Stimulated activated CD4-positive, alpha-beta T cell treated with anti-CD3 and anti-CD28 coated beads, Interleukin-12 subunit alpha, Interleukin-12 subunit beta, amount 100 ng/mL, for 24 hours (primary cell): ENCODE results near the gene IGF2BP3.
A peak's percentile ranks its signal among the peaks of the same experiment; 100 is the strongest.

Experiments
- DNase-seq, 2 experiments: peaks; one replicate each; pipeline ENCODE4 v3.0.0-alpha.2; 2020; ENCODE audit warnings: low read depth in 2 of 2

The IGF2BP3 gene

DNA sequence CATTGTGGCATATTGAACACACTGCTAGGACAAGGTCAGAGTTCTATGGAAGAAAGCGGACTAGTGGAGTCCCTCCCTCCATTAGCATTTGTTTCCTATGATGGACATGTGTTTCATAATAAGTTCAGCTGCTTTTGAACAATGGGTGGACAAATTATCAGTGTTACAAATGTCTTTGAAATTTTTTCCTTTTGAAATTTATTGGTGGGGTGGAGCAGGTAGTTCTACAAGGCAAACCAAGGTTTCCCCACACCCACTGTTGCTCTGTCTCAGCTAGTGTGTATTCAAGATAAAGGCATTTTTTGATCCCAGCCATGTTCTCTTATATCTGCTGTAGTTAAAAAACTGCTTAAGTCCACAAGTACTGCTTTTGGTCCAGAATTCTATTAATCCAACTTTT, 91.3 kb downstream of the IGF2BP3 start:
- no peak for DNase-seq

DNA sequence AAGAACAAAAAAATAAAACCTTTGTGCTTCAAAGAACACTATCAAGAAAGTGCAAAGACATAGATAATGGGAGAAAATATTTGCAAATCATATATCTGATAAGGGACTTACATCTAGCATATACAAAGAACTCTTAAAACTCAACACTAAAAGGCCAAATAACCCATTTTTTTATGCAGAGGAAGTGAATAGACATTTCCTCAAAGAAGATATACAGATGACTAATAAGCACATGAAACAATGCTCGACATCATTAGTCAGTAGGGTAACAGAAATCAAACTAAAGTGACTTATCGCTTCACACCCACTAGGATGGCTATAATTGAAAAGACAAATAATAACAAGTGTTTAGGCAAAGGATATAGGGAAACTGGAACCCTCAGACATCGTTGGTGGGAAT, 93.2 kb downstream of the IGF2BP3 start:
- no peak for DNase-seq

DNA sequence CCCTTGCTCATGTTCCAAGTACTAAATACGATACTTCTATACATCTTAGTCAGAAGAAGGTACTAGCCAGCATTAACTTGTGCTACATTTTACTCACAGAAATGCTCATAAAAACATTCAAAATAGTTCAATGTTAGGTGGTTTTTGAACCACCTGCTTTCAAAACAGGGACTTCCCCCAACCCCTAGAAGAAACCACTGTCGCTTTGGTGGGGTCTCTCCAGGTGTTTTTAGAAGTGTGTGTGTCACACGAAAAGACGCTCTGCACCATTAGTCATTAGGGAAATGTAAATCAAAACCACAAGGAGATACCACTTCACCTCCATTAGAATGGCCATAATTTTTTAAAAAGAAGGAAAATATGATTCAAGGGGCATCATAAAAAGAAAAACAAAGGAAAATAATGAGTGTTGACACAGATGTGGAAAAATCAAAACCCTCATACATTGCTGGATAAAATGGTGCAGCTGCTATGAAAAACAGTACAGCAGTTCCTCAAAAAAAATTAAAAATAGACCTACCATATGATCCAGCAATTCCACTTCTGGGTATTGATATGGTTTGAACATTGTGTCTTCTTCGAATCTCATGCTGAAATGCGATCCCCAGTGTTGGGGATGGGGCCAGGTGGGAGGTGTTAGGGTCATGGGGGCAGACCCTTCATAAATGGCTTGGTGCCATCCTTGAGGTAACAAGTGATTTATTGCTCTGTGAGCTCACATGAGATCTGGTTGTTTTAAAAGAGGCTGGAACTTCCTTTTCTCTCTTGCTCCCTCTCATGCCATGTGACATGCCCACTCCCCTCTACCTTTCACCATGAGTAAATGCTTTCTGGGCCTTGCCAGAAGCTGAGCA, 96.9 kb downstream of the IGF2BP3 start:
- peak; percentile 28 to 52 for DNase-seq

DNA sequence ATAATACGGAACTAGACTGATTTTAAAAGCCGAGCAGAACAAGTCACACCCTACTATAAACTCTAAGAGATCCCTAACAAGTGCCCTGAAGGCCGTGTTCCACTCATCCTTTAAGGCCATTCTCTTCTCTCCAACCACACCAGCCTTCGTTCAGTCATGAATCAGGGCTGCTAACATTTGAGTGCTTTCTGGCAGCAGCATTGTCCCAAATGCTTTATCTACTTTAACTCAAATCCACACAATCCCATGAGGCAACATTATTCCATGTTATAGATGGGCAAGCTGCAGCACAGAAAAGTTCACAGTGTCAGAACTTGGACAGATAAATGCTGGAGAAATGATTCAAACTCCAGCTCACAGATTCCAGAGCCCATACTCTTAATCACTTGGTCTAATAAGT, 97.7 kb downstream of the IGF2BP3 start:
- no peak for DNase-seq

DNA sequence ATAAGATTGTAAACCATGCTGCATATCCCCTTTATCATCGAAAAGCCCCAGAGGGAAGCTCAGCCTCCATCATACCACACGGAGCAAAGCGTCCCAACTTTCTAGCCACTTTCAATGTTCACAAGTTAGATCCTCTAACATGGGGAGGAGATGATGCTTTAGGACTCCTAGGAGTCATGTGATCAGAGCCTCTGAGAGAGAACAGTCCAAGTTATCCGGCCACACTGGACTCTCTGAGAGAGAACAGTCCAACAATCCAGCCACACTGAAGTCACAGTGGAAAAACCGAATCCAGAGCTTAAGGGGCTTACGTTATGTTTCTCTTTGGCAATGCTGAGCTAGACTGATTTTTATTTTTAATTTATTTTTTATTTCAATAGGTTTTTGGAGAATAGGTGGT, 98.6 kb downstream of the IGF2BP3 start:
- no peak for DNase-seq

DNA sequence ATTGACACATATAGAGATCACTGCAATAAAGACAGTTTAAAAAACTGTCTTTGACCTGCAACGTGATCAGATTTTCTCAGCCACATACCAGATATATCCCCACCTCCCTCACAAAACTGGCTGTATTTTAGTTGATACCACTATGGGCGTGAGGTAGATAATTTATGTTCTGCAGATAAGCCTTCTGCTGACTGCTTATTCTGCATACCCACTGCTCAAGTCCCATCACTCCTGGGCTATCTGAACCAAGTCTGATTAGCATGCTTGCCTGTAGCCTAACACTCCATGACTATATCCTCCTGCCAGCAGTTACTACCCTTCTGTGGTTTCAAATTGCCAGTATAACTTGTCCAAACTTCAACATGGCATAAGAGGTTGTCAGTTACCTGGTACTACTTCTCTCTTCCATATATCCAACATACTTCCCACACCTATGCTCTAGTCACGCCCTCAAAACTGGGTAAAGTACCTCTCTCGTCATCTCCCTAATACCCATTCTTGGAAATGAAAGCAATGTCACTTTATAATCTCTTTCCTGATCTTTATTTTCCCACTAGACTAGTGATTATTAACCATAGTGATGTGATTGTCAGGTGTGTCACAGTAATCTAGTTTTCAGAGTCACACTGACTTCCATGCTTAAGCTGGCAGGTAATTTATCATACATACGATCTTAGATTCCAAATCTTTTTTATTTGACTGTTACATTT, 100.4 kb downstream of the IGF2BP3 start:
- no peak for DNase-seq

DNA sequence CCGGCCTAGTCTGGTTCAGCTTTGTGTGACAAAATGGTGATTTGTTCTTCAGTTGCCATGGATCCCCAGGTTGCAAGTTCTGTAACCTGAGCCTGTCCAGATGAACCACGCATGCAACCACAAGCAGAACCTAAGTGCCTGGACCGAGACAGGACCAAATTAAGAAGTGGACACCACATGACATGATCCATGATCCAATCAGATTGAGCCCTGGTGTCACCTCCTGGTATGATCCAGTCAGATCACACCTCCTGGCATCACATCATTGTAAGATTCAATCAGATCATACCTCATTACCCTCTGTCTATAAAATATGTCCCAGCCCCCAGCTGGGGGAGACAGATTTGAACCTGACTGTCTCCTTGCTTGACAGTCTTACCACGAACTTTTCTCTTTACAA, 101.2 kb downstream of the IGF2BP3 start:
- no peak for DNase-seq

DNA sequence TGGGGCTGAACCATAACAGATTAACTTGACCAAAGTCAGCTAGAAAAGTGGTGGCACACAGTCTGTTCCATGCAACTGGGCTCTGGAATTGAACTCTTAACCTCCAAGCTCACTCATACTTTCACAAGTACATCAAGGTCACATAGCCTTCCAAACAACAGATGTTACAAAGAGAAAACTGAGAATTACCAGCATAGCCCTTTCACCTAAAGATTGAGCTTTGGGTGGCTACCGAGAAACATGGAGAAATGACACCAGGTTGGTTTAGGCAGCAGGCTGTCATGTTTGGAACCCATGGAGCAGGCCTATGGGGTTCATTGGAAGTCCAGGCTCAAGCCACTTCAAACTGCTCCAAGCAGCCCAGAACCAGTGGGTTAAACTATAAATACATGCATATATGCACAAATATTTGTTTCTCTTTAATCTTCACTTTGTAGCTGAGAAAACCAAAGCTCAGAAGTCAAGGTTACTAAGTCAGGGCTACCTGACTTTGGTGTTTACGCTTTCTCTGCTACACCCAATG, 112.1 kb downstream of the IGF2BP3 start:
- no peak for DNase-seq

DNA sequence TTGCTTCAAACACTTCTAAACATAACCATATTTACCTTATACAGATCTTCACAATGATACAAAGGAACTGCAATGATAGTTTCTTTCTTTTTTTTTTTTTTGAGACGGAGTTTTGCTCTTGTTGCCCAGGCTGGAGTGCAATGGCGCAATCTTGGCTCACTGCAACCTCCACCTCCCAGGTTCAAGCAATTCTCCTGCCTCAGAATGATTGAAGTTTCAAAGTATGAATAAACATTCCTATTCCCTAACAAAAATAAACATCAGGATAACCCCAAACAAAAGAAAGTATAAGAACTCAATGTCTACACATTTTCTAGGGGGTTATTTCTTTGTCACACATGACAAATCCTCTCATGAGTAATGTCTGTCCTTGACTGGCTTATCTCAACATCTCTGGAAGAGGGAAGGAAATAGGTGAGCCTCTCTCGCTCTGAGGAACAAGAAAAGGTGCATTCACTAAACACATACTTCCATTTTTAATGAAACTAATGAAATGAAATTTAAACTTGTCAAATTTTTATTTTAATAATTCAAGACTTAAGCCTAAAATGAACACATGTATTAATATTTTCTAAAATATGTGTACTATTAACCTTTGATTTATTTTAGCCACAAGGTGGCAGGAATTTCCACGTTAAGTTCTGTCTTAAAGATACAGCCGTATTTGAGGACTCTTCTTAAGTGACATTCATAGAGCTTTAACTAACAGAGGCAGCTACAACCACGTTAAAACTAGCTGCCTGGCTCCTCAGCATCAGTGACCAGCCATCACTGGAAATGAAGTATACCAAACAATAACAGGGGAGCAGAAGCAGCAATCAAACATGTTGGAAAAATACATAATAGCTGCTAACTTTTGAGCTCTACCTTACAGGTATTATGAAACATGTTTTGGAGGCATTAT, 112.8 kb downstream of the IGF2BP3 start:
- DNase-seq = no peak

DNA sequence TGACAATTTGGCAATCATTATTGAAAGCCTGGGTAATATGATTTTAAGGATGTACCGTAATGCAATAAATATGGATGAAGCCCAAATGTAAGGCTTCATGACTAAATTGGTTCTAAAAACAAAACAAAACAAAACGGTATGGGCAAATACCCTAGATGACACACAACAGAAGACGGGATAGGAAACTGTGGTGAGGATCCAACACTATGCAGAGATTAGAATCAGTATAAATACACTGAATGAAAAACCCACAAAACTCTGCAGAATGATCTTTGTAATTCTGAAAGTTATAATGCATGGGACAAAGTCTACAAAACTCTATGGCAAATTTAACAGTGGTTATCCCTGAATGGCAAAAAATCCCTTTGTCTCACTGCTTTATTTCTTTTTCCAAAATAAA, 113.6 kb downstream of the IGF2BP3 start:
- no peak for DNase-seq

DNA sequence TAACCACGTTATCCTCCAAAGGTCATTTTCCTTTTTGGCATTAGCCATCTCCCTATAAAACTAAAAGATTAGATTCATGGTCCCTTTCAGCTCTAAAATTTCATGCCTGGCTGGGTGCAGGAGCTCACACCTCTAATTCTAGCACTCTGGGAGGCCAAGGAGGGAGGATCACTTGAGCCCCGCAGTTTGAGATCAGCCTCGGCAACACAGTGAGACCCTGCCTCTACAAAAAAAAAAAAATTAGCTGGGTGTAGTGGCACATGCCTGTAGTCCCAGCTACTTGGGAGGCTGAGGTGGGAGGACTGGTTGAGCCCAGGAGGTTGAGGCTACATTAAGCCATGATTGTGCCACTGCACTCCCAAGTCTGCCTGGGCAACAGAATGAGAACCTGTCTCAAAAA, 114.1 kb downstream of the IGF2BP3 start:
- no peak for DNase-seq

DNA sequence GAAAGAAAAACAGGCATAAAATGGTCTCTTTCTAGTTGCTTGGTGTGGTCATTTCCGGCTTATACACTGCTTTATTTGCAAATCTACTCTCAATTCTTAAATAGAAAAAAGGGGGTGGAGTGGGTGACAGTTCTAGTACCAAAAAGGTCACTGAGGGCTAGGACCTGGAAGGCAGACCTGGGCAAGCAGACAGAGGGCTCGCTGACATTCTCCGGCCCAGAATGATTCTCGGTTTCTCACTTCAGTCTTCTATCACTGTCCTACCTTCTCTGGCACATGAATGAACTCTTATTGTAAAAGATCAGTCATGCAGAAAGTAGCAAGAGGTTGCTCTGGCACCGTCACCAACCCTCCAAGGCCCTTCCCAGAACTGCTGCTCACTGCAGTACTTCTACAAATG, 117.1 kb downstream of the IGF2BP3 start:
- no peak for DNase-seq

DNA sequence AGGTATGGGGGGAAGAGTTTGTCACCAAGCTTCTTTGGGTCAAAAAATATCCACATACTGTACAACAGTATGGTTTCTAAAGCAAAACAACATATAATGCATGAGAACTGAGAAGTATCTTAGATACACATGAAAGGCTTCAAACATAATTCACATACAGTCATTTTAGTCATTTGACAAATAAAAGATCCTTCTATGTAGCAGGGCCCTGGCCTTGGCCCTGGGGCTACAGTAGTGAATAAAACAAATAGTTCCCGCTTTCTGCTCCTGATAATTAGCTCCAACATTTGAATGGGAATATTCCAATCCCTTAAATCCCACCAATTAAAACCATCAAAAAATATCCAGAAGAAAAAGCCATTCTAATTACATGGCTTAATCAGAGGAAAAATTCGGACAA, 119.8 kb downstream of the IGF2BP3 start:
- no peak for DNase-seq

DNA sequence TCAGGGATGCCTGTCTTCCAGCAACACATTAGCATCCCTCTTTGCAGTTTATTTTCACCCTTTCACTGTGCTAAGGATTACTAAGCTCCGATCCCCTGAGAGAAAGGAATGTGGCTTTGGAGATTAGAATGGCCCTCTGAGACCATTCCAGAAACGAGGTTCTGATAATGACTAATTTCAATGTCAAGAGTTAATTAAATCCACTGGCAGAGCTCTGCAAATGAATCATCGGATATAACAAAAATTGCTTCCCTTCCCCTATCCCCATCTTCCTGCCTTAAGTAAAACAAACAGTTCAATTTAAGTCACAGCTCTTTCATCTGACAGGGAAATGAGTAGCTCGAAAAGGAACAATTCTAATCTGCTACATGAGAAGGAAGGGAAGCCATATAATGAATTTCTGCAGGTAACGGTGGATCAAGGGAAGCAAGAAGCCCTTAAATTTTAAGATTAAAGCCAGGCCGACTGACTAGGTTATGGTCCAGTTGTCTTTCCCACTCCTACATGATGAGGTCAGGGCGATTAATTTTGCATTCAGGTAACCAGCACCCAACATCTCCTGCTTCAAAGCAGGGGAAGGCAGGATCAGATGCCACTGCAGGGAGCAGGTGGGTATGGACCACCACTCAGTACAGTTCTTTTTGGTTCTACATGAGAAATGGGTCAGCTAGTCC, 120.7 kb downstream of the IGF2BP3 start:
- no peak for DNase-seq

DNA sequence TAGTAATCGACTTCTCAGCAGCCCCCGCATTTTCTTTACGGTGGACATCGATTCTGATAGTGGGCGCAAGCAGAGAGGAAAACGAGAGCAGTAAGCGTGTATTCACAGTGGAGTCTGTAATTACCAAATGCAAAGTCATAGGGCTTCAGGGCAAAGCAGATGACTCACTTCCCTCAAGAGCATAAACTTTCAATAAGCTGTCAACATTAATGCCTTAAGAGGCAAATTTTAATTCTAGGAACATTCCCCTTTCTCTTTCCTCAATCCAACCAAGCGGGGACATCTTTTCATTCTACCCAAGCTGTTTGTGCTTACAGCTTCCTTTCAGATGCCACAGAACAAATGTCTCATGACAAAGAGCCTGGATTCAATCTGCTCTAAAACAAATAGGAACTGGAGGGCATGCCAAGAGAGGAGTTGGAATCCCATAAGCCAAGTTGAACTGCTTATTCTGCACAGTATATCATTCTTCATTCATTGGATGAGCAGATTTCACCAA, 122.6 kb downstream of the IGF2BP3 start:
- DNase-seq = no peak

DNA sequence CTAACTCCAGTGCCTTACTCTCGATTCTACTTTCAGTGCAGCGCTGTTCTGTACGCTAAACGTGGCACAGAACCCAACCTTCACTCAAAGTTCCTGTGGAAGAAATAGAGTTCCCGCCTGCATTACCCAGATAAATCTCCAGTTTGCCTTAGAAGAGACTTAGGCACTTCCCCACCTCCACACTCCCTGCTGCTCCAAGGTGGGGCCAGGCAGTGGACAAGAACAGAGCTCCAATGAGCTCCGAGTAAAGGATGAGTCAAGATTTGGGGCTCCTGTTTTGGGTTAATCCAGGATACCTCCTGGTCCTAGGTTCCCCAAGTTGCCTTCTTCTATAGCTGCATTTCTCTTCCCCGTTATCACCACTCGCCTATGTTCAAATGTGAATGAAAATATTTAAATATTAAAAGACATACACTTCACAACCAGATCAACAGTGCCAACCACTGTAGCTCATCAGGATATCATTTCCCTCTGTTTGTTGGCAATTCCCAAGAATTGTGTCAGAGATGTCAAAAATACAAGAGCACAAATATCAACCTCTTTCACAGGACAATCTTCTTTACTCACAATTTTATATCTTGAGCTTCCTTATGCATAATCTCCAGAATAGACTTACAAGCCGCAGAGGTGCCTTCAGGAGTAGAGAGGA, 123.1 kb downstream of the IGF2BP3 start:
- DNase-seq = no peak

DNA sequence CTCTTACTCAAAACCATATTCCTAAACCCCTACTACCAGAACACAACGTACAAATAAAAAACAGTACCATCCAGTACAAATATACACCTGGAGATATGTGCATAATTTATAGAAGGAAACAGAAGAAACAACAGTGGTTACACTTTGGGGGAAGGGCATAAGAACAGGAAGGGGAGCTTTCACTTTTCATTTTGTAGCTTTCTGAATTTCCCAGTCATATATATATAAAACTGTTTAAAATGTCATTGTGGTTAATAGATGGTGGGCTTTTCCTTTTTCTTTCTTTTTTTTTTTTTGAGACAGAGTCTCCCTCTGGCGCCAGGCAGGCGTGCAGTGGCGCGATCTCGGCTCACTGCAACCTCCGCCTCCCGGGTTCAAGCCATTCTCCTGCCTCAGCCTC, 124.0 kb downstream of the IGF2BP3 start:
- DNase-seq = no peak

DNA sequence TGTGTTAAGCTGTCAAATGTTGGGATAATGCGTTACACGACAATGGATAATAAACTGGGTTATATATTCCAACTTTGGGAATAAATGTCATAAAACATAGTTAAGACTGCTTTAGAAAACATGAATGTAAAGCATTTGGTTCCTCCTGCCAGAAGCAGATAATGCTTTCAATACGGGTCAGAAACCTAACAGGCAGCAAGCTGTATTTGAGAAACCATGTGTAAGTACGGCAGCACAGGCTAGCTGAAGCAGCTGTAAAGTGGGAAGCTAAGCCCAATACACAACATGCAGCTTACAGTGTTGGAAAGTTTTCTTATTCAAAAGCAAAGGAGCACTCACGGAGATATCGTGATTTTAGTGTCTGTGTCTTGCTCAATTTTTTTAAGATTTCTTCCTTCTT, 124.7 kb downstream of the IGF2BP3 start:
- no peak for DNase-seq

DNA sequence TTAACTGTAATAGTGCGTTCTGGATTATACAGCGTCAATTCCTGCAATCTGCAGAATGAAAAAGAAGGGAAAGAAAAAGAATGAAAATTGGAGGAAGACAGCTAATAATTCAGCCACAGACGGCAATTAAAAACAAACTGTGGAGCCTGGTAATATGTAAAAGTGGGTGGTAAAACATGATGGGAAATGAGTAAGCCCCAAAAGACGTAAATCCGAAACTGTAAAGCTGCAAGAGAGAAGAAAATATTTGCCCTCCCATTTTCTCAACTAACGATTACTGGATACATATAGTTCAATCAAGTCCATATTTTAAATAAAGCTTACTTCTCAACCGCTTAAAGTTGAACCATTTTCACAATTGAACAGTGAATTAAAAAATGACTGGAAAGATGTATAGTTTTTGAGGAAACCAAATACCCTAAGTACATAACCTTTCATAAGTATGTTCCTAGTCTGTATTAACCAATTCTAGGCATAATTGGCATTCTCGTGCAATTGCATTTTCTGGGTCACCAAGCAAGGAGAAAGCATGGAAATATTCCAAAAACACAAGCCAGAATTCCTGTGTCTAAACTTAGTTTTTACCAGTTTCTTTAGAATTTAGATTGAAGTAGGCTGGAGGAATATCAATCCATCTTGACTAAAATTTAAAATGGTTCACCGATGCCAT, 126.3 kb downstream of the IGF2BP3 start:
- DNase-seq = no peak

DNA sequence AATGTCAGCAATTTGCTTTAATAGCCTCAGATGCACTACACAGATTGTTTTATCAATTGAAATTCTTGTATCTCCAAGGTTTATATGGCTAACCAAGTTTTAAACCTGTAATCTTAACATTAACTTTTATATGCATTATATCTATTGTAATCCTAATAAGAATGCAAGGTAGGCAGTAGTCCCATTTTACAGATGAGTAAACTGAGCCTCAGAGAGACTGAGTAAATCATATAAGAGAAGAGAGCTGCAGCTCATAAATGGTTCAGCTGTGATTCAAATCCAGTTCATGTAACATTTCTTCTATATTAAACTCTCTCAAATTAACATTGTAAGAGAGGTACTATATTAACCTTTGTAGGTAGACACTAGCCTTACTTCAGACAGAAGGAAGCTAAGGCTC, 127.2 kb downstream of the IGF2BP3 start:
- no peak for DNase-seq
